ENCODE data around the gene GPR15LG.
"Not testable (repeated sequence)": the region's sequence is repeated elsewhere in the genome, so short reads cannot be mapped to it uniquely, and the experiment has no call there.

DNA sequence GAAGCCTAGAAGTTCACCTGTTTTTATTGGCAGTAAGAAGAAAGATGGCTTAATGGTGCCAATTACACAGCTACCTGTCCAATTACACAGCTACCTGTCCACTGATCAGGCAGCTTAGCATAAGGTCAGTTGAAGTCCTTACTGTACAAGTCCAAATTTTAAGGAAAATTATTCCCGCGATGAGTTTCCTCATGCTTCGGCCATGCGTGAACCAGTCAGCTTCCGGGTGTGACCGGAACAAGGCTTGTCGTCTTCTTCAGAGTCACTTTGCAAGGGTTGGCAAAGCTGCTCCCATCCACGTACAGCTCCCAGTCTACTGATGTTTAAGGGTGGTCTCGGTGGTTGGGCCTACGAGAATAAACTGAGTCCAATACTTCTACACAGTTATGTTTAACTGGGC is 5.2 kb upstream of the GPR15LG start:
- TF ChIP-seq EZH2 (IDR thresholded peaks at IDR 0.05); POLR2AphosphoS5 (IDR thresholded peaks at IDR 0.05; ENCODE audit: borderline replicate concordance, low read depth, low read length): not testable (repeated sequence)
